HepG2 (cell line): ENCODE data around the gene FBXO41. TPM values are rescaled to one million over a fixed set of nuclear protein-coding genes. Genes with fewer than 3 reads are reported as not detected.

Experiments
- ATAC-seq: fragments of 200-7000 bp; cut with Tn5 transposase; 3 replicates; pipeline ENCODE4 v1.9.1; 2020; ENCODE audit warnings: mild to moderate bottlenecking, moderate library complexity
- BruUV-seq: library from RNA; stranded (reverse); fragments of 400-500 nt; replicated peaks from 2 replicates; lab custom pipeline; 2021; lab: Mats Ljungman, UMichigan
- CTCF ChIA-PET: fragments of 300-600 bp; formaldehyde crosslinking; extraction: SDS; loops from one replicate; lab custom pipeline; 2021; ENCODE audit warnings: low total read pairs, inconsistent platforms, low intra/inter-chr PET ratio; lab: Yijun Ruan, JAX
- POLR2A ChIA-PET: fragments of 350-600 bp; sonication (Branson Sonifier 250); formaldehyde crosslinking; loops from one replicate; lab custom pipeline; 2020; ENCODE audit warnings: antibody characterized with exemption, inconsistent platforms; lab: Yijun Ruan, JAX
- DNase-seq: peaks from one replicate; pipeline ENCODE4 v3.0.0-alpha.2; 2015; ENCODE audit warnings: low spot score
- FAIRE-seq: peaks from 3 replicates; lab custom pipeline; 2011; peaks lifted over from hg19 to GRCh38; lab: Jason Lieb, UNC
- H2AFZ ChIP-seq: one replicate; pipeline ENCODE4 v1.6.1; 2011; ENCODE audit warnings: low read length, inconsistent platforms
- H3K27ac ChIP-seq: fragments of 300-600 bp; 3 replicates; pipeline ENCODE4 v1.8.0; 2011; ENCODE audit warnings: mixed run types, mild to moderate bottlenecking, mixed read lengths, low read length, inconsistent platforms; ENCODE audit not compliant: insufficient read depth; ENCODE audit errors: extremely low read length
- H3K27me3 ChIP-seq, 2 experiments: fragments of 200-600 bp in 1 of 2; 2 replicates in 1 of 2; 3 replicates in 1 of 2; pipeline versions ENCODE4 v1.6.0 to v1.8.0; 2011; ENCODE audit warnings: low read length in 2 of 2, mild to moderate bottlenecking in 2 of 2, moderate library complexity in 2 of 2, inconsistent platforms in 1 of 2; ENCODE audit not compliant: insufficient read depth in 2 of 2, control insufficient read depth in 1 of 2
- H3K36me3 ChIP-seq, 2 experiments: fragments of 200-600 bp in 1 of 2; replicated peaks in 1 of 2; 2 replicates in 1 of 2; 3 replicates in 1 of 2; pipeline versions ENCODE4 v1.5.1 to v1.8.0; 2011; ENCODE audit warnings: low read length in 2 of 2, inconsistent platforms in 1 of 2; ENCODE audit not compliant: insufficient read depth in 2 of 2, control insufficient read depth in 1 of 2
- H3K4me1 ChIP-seq: 2 replicates; pipeline ENCODE4 v1.5.1; 2012; ENCODE audit warnings: low read length, inconsistent platforms; ENCODE audit not compliant: insufficient read depth
- H3K4me2 ChIP-seq: 2 replicates; pipeline ENCODE4 v1.6.0; 2011; ENCODE audit warnings: low read depth, low read length, inconsistent platforms
- H3K4me3 ChIP-seq, 3 experiments: fragments of 200-600 bp in 1 of 3; sonication (generic), shearing (Covaris generic) in 1 of 3; replicated peaks in 1 of 3; 2 replicates each; pipeline ENCODE4 v1.5.1; 2011 to 2016; ENCODE audit warnings: low read length in 3 of 3, inconsistent platforms in 2 of 3, low read depth in 2 of 3, mild to moderate bottlenecking in 2 of 3, control low read depth in 1 of 3, mixed read lengths in 1 of 3; ENCODE audit not compliant: insufficient read depth in 1 of 3
- H3K79me2 ChIP-seq: one replicate; pipeline ENCODE4 v1.6.1; 2011; ENCODE audit warnings: low read length, inconsistent platforms; ENCODE audit not compliant: insufficient read depth
- H3K9ac ChIP-seq: 2 replicates; pipeline ENCODE4 v1.6.0; 2011; ENCODE audit warnings: mild to moderate bottlenecking, low read depth, low read length, inconsistent platforms; ENCODE audit not compliant: insufficient read depth
- H3K9me3 ChIP-seq: 2 replicates; pipeline ENCODE4 v1.5.1; 2012; ENCODE audit warnings: mild to moderate bottlenecking, low read length
- H4K20me1 ChIP-seq: 2 replicates; pipeline ENCODE4 v1.6.0; 2011; ENCODE audit warnings: inconsistent platforms, mild to moderate bottlenecking, low read length, moderate library complexity; ENCODE audit not compliant: insufficient read depth
- ATM ChIP-seq: fragments of 450-650 bp; IDR thresholded peaks from 2 replicates; pipeline ENCODE4 v1.7.1; 2017; ENCODE audit warnings: mild to moderate bottlenecking, borderline replicate concordance
- CCDC6 ChIP-seq: sonication (generic); formaldehyde crosslinking; IDR thresholded peaks from 2 replicates; pipeline ENCODE4 v1.8.1; 2022; ENCODE audit warnings: mild to moderate bottlenecking, missing genetic modification reagents, moderate library complexity
- ETV5 ChIP-seq: IDR thresholded peaks from 2 replicates; pipeline ENCODE4 v1.6.1; 2018; ENCODE audit warnings: missing biosample characterization, missing genetic modification reagents, inconsistent platforms, borderline replicate concordance
- KDM3A ChIP-seq: IDR thresholded peaks from 2 replicates; pipeline ENCODE4 v1.6.1; 2018; ENCODE audit warnings: low read depth, missing compliant biosample characterization
- KMT2A ChIP-seq: sonication (generic); formaldehyde crosslinking; IDR thresholded peaks from 2 replicates; pipeline ENCODE4 v1.4.0; 2020; ENCODE audit warnings: missing genetic modification reagents
- SKI ChIP-seq: fragments of 450-650 bp; IDR thresholded peaks from one replicate; pipeline ENCODE4 v1.6.1; 2018; ENCODE audit warnings: mild to moderate bottlenecking; ENCODE audit not compliant: partially characterized antibody
- SNAI1 ChIP-seq: sonication (generic); formaldehyde crosslinking; IDR thresholded peaks from 2 replicates; pipeline ENCODE4 v1.5.0; 2020; ENCODE audit warnings: mild to moderate bottlenecking, missing genetic modification reagents, borderline replicate concordance
- SRSF1 ChIP-seq: fragments of 200-400 bp; formaldehyde crosslinking; optimal IDR thresholded peaks from 2 replicates; pipeline ENCODE3; 2017; ENCODE audit warnings: mild to moderate bottlenecking, low read depth, low read length, moderate library complexity
- STAT5B ChIP-seq: sonication (generic); formaldehyde crosslinking; IDR thresholded peaks from 2 replicates; pipeline ENCODE4 v1.4.0; 2020; ENCODE audit warnings: missing genetic modification reagents
- TCF12 ChIP-seq, 2 experiments: fragments of 450-650 bp in 1 of 2; sonication (generic) in 1 of 2; formaldehyde crosslinking in 1 of 2; IDR thresholded peaks; 2 replicates each; pipeline versions ENCODE4 v1.6.1 to v1.8.0; 2017 to 2022; ENCODE audit warnings: antibody characterized with exemption in 1 of 2, mild to moderate bottlenecking in 1 of 2, missing genetic modification reagents in 1 of 2, moderate library complexity in 1 of 2
- ZBTB33 ChIP-seq: sonication (generic); formaldehyde crosslinking; IDR thresholded peaks from 2 replicates; pipeline ENCODE4 v1.4.0; 2020; ENCODE audit warnings: missing genetic modification reagents
- ZBTB7A ChIP-seq: sonication (generic); formaldehyde crosslinking; IDR thresholded peaks from 2 replicates; pipeline ENCODE4 v1.8.0; 2022; ENCODE audit warnings: mild to moderate bottlenecking, missing genetic modification reagents
- ZBTB7B ChIP-seq: sonication (generic); formaldehyde crosslinking; IDR thresholded peaks from 2 replicates; pipeline ENCODE4 v1.4.0; 2020; ENCODE audit warnings: missing genetic modification reagents
- ZGPAT ChIP-seq: IDR thresholded peaks from 2 replicates; pipeline ENCODE4 v1.6.1; 2016; ENCODE audit warnings: mild to moderate bottlenecking
- WGBS: methylation state at CpG from one replicate; pipeline ENCODE4 v1.1.6; 2017; ENCODE audit warnings: low lambda C conversion rate; 5-methylcytosine and 5-hydroxymethylcytosine counted together
- in situ Hi-C: cut with HindIII; loops from 2 replicates; pipeline ENCODE4 v1.10.0; 2017; ENCODE audit warnings: low pct_unique_long_range_greater_than_20kb; ENCODE audit not compliant: extremely low pct_ligation_motif_present
- intact Hi-C: fragments of 100-400 bp; cut with micrococcal nuclease; formaldehyde crosslinking; loops from one replicate; pipeline ENCODE4 v1.10.0; 2022; ENCODE audit not compliant: unreplicated experiment
- polyA plus RNA-seq, 8 experiments: library from polyadenylated mRNA; depleted of rRNA in 3 of 8; stranded (reverse) in 7 of 8; unstranded in 1 of 8; fragments of >200 nt; fragmentation: Illumina TruSeq in 4 of 8; extraction: Trizol in 4 of 8; gene quantifications; 2 replicates each; pipeline versions ENCODE4 v1.2.1 to v1.2.3, GENCODE V29; 2011 to 2016; ENCODE audit warnings: low read depth in 4 of 8, missing spikeins in 1 of 8, mixed read lengths in 1 of 8; ENCODE audit not compliant: insufficient read depth in 1 of 8
- total RNA-seq, 5 experiments: library from RNA; depleted of rRNA; stranded (reverse); fragments of >200 nt; fragmentation: Illumina TruSeq; extraction: Trizol; gene quantifications; 2 replicates each; pipeline ENCODE4 v1.2.3, GENCODE V29; 2016; ENCODE audit warnings: low read depth in 1 of 5
- TF ChIP-seq, protein P1 (sequence below): sonication (generic); formaldehyde crosslinking; IDR thresholded peaks from 2 replicates; pipeline ENCODE4 v1.4.0; 2020; ENCODE audit warnings: missing genetic modification reagents, mild to moderate bottlenecking, borderline replicate concordance
- TF ChIP-seq, protein P2 (sequence below): sonication (generic); formaldehyde crosslinking; IDR thresholded peaks from 2 replicates; pipeline ENCODE4 v1.8.0; 2022; ENCODE audit warnings: mild to moderate bottlenecking, missing genetic modification reagents; ENCODE audit not compliant: insufficient replicate concordance

Gene FBXO41
- total and polyA plus RNA-seq, 2 of the 13 experiments (the other 11 are each of a cell fraction or from before 2014, with no cell fraction given): 4.2 to 10.3 TPM

DNA sequence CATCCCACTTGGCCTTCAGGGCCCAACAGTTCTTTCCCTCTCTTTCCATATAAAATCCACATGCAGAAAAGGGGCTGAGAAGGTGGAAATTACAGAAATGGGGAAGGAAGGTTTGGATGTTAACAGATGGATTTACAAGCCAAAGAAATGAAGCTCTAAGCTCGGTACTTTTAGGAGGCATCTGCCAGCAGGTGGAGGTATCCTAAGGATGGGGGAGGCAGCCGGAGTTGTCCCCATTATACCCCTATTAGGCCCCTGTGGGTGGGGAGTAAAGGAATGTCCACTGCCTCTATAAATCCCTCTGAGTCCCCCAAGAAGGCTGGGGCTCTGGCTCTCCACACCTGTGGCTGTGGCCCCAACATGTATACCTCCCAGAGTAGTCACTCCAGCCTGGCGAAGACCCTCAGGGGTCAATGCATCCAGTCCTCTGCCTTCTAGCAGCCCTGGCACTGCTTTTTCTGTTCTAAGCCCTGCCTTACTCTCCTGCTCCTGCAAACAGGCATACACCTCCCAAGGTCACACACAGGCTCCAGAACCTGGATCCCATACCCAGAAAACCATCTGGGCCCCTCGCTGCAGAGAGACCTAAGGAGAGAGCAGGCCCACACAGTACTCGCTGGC is 1.2 kb downstream of the FBXO41 start:
- intact Hi-C loops: loop anchor here (5.0 kb wide), 1 partner anchor 51 kb away; the partner anchor contains the start of genes CCT7 and PRADC1
- Histone ChIP-seq H3K27ac (peak overlapping the region; percentile 50), H3K79me2 (peaks cover 8% of the 10 kb centered on the region), H4K20me1 (no peaks in the 10 kb centered on the region), H3K4me3 (peak overlapping the region; percentile 61 to 87 (median 85)), H3K36me3 (no peaks in the 10 kb centered on the region), H3K4me2 (peak overlapping the region; percentile 98), H2AFZ (no peak overlapping the region), H3K9me3 (no peaks in the 10 kb centered on the region), H3K4me1 (peaks cover 25% of the 10 kb centered on the region), H3K27me3 (no peaks in the 10 kb centered on the region; a peak in 1 of 5 replicates), H3K9ac (peak overlapping the region; percentile 74)
- FAIRE-seq (peak; percentile 53), ATAC-seq (peak; percentile 14), DNase-seq (no peak)
- CTCF ChIA-PET: no interaction called here
- in situ Hi-C loops: no loop called here
- 26% methylated on average over 5 of the region's 5 CpGs for WGBS
- BruUV-seq: no TSS peak
- POLR2A ChIA-PET: no interaction called here
- TF ChIP-seq KMT2A (CRISPR knock-in tag): no peak
- TF ChIP-seq, protein P1, sequence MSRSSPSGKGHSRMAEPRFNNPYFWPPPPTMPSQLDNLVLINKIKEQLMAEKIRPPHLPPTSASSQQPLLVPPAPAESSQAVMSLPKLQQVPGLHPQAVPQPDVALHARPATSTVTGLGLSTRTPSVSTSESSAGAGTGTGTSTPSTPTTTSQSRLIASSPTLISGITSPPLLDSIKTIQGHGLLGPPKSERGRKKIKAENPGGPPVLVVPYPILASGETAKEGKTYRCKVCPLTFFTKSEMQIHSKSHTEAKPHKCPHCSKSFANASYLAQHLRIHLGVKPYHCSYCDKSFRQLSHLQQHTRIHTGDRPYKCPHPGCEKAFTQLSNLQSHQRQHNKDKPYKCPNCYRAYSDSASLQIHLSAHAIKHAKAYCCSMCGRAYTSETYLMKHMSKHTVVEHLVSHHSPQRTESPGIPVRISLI (CRISPR knock-in tag): no peak
- no peak for TF ChIP-seq KDM3A
- no peak for TF ChIP-seq SNAI1
- no peak for TF ChIP-seq ZBTB33 (CRISPR knock-in tag)
- TF ChIP-seq TCF12 (IDR thresholded peaks at IDR 0.05): no peak
- TF ChIP-seq TCF12 (CRISPR knock-in tag; IDR thresholded peaks at IDR 0.05): no peak
- TF ChIP-seq ZGPAT (CRISPR knock-in tag): no peak
- no peak for TF ChIP-seq ATM
- TF ChIP-seq, protein P2, sequence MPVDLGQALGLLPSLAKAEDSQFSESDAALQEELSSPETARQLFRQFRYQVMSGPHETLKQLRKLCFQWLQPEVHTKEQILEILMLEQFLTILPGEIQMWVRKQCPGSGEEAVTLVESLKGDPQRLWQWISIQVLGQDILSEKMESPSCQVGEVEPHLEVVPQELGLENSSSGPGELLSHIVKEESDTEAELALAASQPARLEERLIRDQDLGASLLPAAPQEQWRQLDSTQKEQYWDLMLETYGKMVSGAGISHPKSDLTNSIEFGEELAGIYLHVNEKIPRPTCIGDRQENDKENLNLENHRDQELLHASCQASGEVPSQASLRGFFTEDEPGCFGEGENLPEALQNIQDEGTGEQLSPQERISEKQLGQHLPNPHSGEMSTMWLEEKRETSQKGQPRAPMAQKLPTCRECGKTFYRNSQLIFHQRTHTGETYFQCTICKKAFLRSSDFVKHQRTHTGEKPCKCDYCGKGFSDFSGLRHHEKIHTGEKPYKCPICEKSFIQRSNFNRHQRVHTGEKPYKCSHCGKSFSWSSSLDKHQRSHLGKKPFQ (CRISPR knock-in tag): no peak
- peak; percentile 47; the same call in 1 of the 2 replicates for TF ChIP-seq CCDC6 (CRISPR knock-in tag)
- TF ChIP-seq ETV5 (CRISPR knock-in tag): no peak
- no peak for TF ChIP-seq SKI
- TF ChIP-seq STAT5B (CRISPR knock-in tag): no peak
- no peak for TF ChIP-seq SRSF1
- TF ChIP-seq ZBTB7A: 0 out of 2 replicates have a peak, but pooled peaks have one; percentile 29
- TF ChIP-seq ZBTB7B (CRISPR knock-in tag): no peak
